Activated naive CD4-positive, alpha-beta T cell (primary cell): ENCODE results near the gene HAUS3.
"Not testable (repeated sequence)": the region's sequence is repeated elsewhere in the genome, so short reads cannot be mapped to it uniquely, and the experiment has no call there.

Experiments used
- DNase-seq, 4 experiments: peaks; one replicate each; lab custom pipeline; 2025; lab: John Stamatoyannopoulos, UW

The HAUS3 gene

GRCh38 chr4:2275546-2276251, 33.8 kb upstream of the HAUS3 start:
- no peak for DNase-seq

- DNase-seq: not testable (repeated sequence)
Measured at GRCh38 chr4:2275044-2275397, 33.1 kb upstream of the HAUS3 start.

- no peak for DNase-seq
Measured at GRCh38 chr4:2274320-2275043, 32.6 kb upstream of the HAUS3 start.

GRCh38 chr4:2273657-2274319, 31.9 kb upstream of the HAUS3 start:
- DNase-seq: no peak

GRCh38 chr4:2273221-2273620, 31.3 kb upstream of the HAUS3 start:
- DNase-seq: no peak

- no peak for DNase-seq
Measured at GRCh38 chr4:2272828-2273120, 30.9 kb upstream of the HAUS3 start.

- DNase-seq: no peak
Measured at GRCh38 chr4:2272026-2272827, 30.3 kb upstream of the HAUS3 start.

GRCh38 chr4:2271279-2272025, 29.5 kb upstream of the HAUS3 start:
- DNase-seq: no peak

GRCh38 chr4:2270341-2271165, 28.6 kb upstream of the HAUS3 start:
- no peak for DNase-seq

GRCh38 chr4:2269618-2270163, 27.8 kb upstream of the HAUS3 start:
- DNase-seq: no peak

- no peak for DNase-seq
Measured at GRCh38 chr4:2269206-2269531, 27.2 kb upstream of the HAUS3 start.

- DNase-seq: no peak
Measured at GRCh38 chr4:2268357-2269205, 26.7 kb upstream of the HAUS3 start.

GRCh38 chr4:2267841-2268240, 25.9 kb upstream of the HAUS3 start:
- DNase-seq: no peak

GRCh38 chr4:2267320-2267811, 25.4 kb upstream of the HAUS3 start:
- DNase-seq: no peak

GRCh38 chr4:2266821-2267220, 24.9 kb upstream of the HAUS3 start:
- no peak for DNase-seq

- DNase-seq: no peak
Measured at GRCh38 chr4:2266181-2266580, 24.3 kb upstream of the HAUS3 start.

GRCh38 chr4:2265113-2266110, 23.5 kb upstream of the HAUS3 start:
- no peak for DNase-seq

GRCh38 chr4:2264481-2265041, 22.6 kb upstream of the HAUS3 start:
- no peak for DNase-seq
